Activated T-cell treated with anti-CD3 and anti-CD28 coated beads for 4 hours (primary cell): ENCODE data around the gene C10orf95.
A peak's percentile ranks its signal among the peaks of the same experiment; 100 is the strongest.

Experiments
- DNase-seq: peaks from one replicate; pipeline ENCODE4 v3.0.0-alpha.2; 2020

The C10orf95 gene

GRCh38 chr10:102433619-102434046 is 17.7 kb downstream of the C10orf95 start:
- DNase-seq = no peak

GRCh38 chr10:102432162-102432950 is 19.0 kb downstream of the C10orf95 start, which contains the start of gene CUEDC2:
Gene CUEDC2 (minus strand): TSS chr10:102432574. CDS start chr10:102425188, 7,386 bp downstream.
- peak; percentile 91 for DNase-seq

- no peak for DNase-seq
Measured at GRCh38 chr10:102431452-102432124, 19.8 kb downstream of the C10orf95 start.

- DNase-seq = no peak
Measured at GRCh38 chr10:102429468-102429867, 21.9 kb downstream of the C10orf95 start.

GRCh38 chr10:102426803-102427287 is 24.5 kb downstream of the C10orf95 start:
- DNase-seq = no peak

- DNase-seq = no peak
Measured at GRCh38 chr10:102425444-102425843, 25.9 kb downstream of the C10orf95 start.

- no peak for DNase-seq
Measured at GRCh38 chr10:102424916-102425315, 26.4 kb downstream of the C10orf95 start.

GRCh38 chr10:102424145-102424544 is 27.2 kb downstream of the C10orf95 start:
- no peak for DNase-seq

- DNase-seq = no peak
Measured at GRCh38 chr10:102423372-102423968, 27.9 kb downstream of the C10orf95 start.

- DNase-seq = no peak
Measured at GRCh38 chr10:102422545-102423129, 28.7 kb downstream of the C10orf95 start.

GRCh38 chr10:102421757-102422512 is 29.4 kb downstream of the C10orf95 start:
- no peak for DNase-seq

- DNase-seq = no peak
Measured at GRCh38 chr10:102421507-102421756, 29.9 kb downstream of the C10orf95 start.

GRCh38 chr10:102420714-102421506 is 30.4 kb downstream of the C10orf95 start, which contains the start of gene FBXL15:
Gene FBXL15 (plus strand): TSS chr10:102420836. CDS start chr10:102421130, 294 bp downstream.
- peak; percentile 92 for DNase-seq

GRCh38 chr10:102420181-102420713 is 31.1 kb downstream of the C10orf95 start:
- DNase-seq = no peak

- DNase-seq = peak; percentile 53
Measured at GRCh38 chr10:102419269-102420180, 31.8 kb downstream of the C10orf95 start.

- DNase-seq = no peak
Measured at GRCh38 chr10:102418622-102419268, 32.6 kb downstream of the C10orf95 start, which contains the start of gene PSD. Gene PSD (minus strand): TSS chr10:102418785. CDS start chr10:102417038, 1,747 bp downstream.

- DNase-seq = no peak
Measured at GRCh38 chr10:102416695-102417094, 34.6 kb downstream of the C10orf95 start.

GRCh38 chr10:102416283-102416682 is 35.1 kb downstream of the C10orf95 start:
- DNase-seq = no peak

GRCh38 chr10:102414749-102415148 is 36.6 kb downstream of the C10orf95 start:
- no peak for DNase-seq
